Thyroid gland (tissue), 4 donors: ENCODE data around the gene SECISBP2L. TPM values are rescaled to one million over a fixed set of nuclear protein-coding genes. Genes with fewer than 3 reads are reported as not detected.
"Not testable (repeated sequence)": the region's sequence is repeated elsewhere in the genome, so short reads cannot be mapped to it uniquely, and the experiment has no call there.

Experiments
- DNase-seq, 2 donors: peaks; one replicate each; pipeline ENCODE4 v3.0.0-alpha.2; 2019
- H3K27ac ChIP-seq, 3 donors: fragments of 200-600 bp; sonication (generic); 1 replicate in 2 of 3; 2 replicates in 1 of 3; pipeline ENCODE4 v1.5.1; 2016 to 2019; ENCODE audit warnings: mild to moderate bottlenecking in 1 of 3, moderate library complexity in 1 of 3
- H3K27me3 ChIP-seq: fragments of 200-600 bp; sonication (generic); one replicate; pipeline ENCODE4 v1.5.1; 2019
- H3K36me3 ChIP-seq, 2 donors: fragments of 200-600 bp; sonication (generic); one replicate each; pipeline ENCODE4 v1.5.1; 2016 to 2019
- H3K4me1 ChIP-seq, 2 donors: fragments of 200-600 bp; sonication (generic); one replicate each; pipeline ENCODE4 v1.5.1; 2017 to 2019
- H3K4me3 ChIP-seq, 3 donors: fragments of 200-600 bp; sonication (generic); replicated peaks in 1 of 3; 1 replicate in 2 of 3; 2 replicates in 1 of 3; pipeline ENCODE4 v1.5.1; 2016; ENCODE audit warnings: mild to moderate bottlenecking in 1 of 3
- H3K9me3 ChIP-seq: fragments of 200-600 bp; sonication (generic); one replicate; pipeline ENCODE4 v1.5.1; 2017
- POLR2A ChIP-seq, 2 donors: fragments of 450-650 bp; IDR thresholded peaks; one replicate each; pipeline ENCODE4 v1.6.1; 2017; ENCODE audit warnings: antibody characterized with exemption in 2 of 2, mild to moderate bottlenecking in 2 of 2, moderate library complexity in 1 of 2
- WGBS, 2 donors: methylation state at CpG; one replicate each; pipeline ENCODE4 v1.1.5; 2017; 5-methylcytosine and 5-hydroxymethylcytosine counted together
- intact Hi-C: fragments of 100-400 bp; cut with DNase I; formaldehyde crosslinking; loops from one replicate; pipeline ENCODE4 v1.15.1; 2023
- total RNA-seq, 4 donors: library from RNA; depleted of rRNA; stranded (reverse); fragments of >200 nt; gene quantifications; one replicate each; pipeline ENCODE4 v1.2.3, GENCODE V29; 2016
- TF ChIP-seq, protein P1 (sequence below), 6 experiments: fragments of 200-600 bp in 3 of 6; fragments of 450-650 bp in 3 of 6; sonication (generic) in 3 of 6; IDR thresholded peaks; one replicate each; pipeline ENCODE4 v1.5.1; 2016 to 2019; ENCODE audit warnings: antibody characterized with exemption in 6 of 6, mild to moderate bottlenecking in 2 of 6, inconsistent platforms in 1 of 6, moderate library complexity in 1 of 6

Gene SECISBP2L
- total RNA-seq, 4 donors from 2014 or later: 53.9 to 88.8 (median 60.9) TPM

GRCh38 chr15:48974882-48975281 lies 71.4 kb downstream of the SECISBP2L start:
- Histone ChIP-seq H3K27ac (no peak overlapping the region), H3K4me1 (peaks cover 3 to 5% of the 10 kb centered on the region in 2 donors), H3K36me3 (no peaks in the 10 kb centered on the region), H3K4me3 (no peak overlapping the region), H3K9me3 (no peaks in the 10 kb centered on the region), H3K27me3 (no peaks in the 10 kb centered on the region)
- no peak for TF ChIP-seq POLR2A (IDR thresholded peaks at IDR 0.05)
- TF ChIP-seq, protein P1, sequence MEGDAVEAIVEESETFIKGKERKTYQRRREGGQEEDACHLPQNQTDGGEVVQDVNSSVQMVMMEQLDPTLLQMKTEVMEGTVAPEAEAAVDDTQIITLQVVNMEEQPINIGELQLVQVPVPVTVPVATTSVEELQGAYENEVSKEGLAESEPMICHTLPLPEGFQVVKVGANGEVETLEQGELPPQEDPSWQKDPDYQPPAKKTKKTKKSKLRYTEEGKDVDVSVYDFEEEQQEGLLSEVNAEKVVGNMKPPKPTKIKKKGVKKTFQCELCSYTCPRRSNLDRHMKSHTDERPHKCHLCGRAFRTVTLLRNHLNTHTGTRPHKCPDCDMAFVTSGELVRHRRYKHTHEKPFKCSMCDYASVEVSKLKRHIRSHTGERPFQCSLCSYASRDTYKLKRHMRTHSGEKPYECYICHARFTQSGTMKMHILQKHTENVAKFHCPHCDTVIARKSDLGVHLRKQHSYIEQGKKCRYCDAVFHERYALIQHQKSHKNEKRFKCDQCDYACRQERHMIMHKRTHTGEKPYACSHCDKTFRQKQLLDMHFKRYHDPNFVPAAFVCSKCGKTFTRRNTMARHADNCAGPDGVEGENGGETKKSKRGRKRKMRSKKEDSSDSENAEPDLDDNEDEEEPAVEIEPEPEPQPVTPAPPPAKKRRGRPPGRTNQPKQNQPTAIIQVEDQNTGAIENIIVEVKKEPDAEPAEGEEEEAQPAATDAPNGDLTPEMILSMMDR (IDR thresholded peaks at IDR 0.05): no peak
- intact Hi-C loops: no loop called here
- no peak for DNase-seq
- 65 to 73% methylated on average over 2 of the region's 2 CpGs for WGBS, 2 donors

DNA sequence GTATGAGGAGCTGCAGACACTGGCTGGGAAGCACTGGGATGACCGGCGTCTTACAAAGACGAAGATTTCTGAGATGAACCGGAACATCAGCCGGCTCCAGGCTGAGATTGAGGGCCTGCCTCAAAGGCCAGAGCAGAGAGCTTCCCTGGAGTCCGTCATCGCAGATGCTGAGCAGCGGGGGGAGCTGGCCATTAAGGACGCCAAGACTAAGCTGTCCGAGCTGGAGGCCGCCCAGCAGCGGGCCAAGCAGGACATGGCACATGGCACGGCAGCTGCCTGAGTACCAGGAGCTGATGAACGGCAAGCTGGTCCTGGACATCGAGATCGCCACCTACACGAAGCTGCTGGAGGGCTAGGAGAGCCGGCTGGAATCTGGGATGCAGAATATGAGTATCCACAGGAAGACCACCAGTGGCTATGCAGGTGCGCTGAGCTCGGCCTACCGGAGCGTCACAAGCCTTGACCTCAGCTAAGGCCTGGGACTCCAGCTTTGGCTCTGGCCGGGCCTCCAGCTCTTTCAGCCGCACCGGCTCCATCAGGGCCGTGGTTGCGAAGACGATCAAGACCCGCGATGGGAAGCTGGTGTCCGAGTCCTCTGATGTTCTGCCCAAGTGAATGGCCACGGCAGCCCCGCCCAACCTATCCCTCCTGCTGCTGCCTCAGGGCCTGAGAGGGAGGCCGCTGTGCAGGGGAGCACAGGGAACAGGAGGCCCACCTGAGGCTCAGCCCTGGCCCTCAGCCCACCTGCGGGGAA lies 73.3 kb downstream of the SECISBP2L start:
- peaks cover 3 to 5% of the 10 kb centered on the region in 2 donors for H3K4me1 ChIP-seq
- H3K27ac ChIP-seq: no peak overlapping the region
- H3K36me3 ChIP-seq: no peaks in the 10 kb centered on the region
- no peaks in the 10 kb centered on the region for H3K9me3 ChIP-seq
- 92 to 98% methylated on average over 13 to 31 of the region's 35 CpGs for WGBS, 2 donors
- TF ChIP-seq, protein P1 (IDR thresholded peaks at IDR 0.05): no peak
- TF ChIP-seq POLR2A (IDR thresholded peaks at IDR 0.05): no peak
- DNase-seq: no peak
- no peak overlapping the region for H3K4me3 ChIP-seq
- no peaks in the 10 kb centered on the region for H3K27me3 ChIP-seq
- intact Hi-C loops: no loop called here

- H3K4me1 ChIP-seq, H3K36me3 ChIP-seq, intact Hi-C loops, H3K27ac ChIP-seq, H3K27me3 ChIP-seq, H3K4me3 ChIP-seq, H3K9me3 ChIP-seq, DNase-seq: not testable (repeated sequence)
- WGBS, 2 donors: 95% methylated on average over 1 of the region's 1 CpG
Observed at GRCh38 chr15:48970926-48971325, 75.3 kb downstream of the SECISBP2L start.

- no peak overlapping the region for H3K27ac ChIP-seq
- H3K4me3 ChIP-seq: no peak overlapping the region
- H3K27me3 ChIP-seq: no peaks in the 10 kb centered on the region
- no peak for DNase-seq
- TF ChIP-seq, protein P1 (IDR thresholded peaks at IDR 0.05): no peak
- no peak for TF ChIP-seq POLR2A (IDR thresholded peaks at IDR 0.05)
- no peaks in the 10 kb centered on the region for H3K36me3 ChIP-seq
- peaks cover under 1 to 4% of the 10 kb centered on the region in 2 donors for H3K4me1 ChIP-seq
- intact Hi-C loops: no loop called here
- WGBS, 2 donors: 91 to 96% methylated on average over 4 of the region's 4 CpGs
- no peaks in the 10 kb centered on the region for H3K9me3 ChIP-seq
Observed at GRCh38 chr15:48968066-48968465, 78.2 kb downstream of the SECISBP2L start.

DNA sequence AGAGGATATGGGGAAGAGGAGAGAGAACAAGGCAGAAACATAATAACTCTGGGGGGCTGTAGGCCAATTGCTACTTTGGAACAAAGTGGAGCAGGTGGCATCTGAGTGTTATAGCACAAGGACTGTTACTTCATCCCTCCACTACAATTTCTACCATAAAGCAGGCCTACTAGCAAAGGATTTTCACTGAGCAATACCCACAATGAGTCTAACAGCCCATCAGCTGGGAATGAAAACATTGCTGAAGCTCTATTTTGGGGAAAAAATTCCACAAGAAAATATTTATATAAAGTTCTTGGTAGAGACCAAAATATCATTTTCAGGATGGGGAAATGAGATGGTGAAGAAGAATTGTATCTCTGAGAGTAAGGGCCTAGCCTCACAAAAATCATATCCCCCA lies 78.9 kb downstream of the SECISBP2L start:
- no peaks in the 10 kb centered on the region for H3K27me3 ChIP-seq
- intact Hi-C loops: no loop called here
- H3K27ac ChIP-seq: no peak overlapping the region

More for the DNA sequence above, 78.9 kb downstream of the SECISBP2L start:
- no peak overlapping the region for H3K4me3 ChIP-seq
- H3K36me3 ChIP-seq: no peaks in the 10 kb centered on the region
- peaks cover 5 to 10% of the 10 kb centered on the region in 2 donors for H3K4me1 ChIP-seq
- TF ChIP-seq, protein P1 (IDR thresholded peaks at IDR 0.05): no peak
- no peak for TF ChIP-seq POLR2A (IDR thresholded peaks at IDR 0.05)
- H3K9me3 ChIP-seq: no peaks in the 10 kb centered on the region
- DNase-seq: no peak
